ENCODE data around the gene IL4.

- TF ChIP-seq CTCF (IDR thresholded peaks at IDR 0.05) (no peak), POLR2A (IDR thresholded peaks at IDR 0.05) (no peak)
Measured at GRCh38 chr5:132662004-132662401, 11.8 kb upstream of the IL4 start.
